Measurements from ENCODE around the gene DPAGT1.
"Not testable (repeated sequence)": the region's sequence is repeated elsewhere in the genome, so short reads cannot be mapped to it uniquely, and the experiment has no call there.

Gene DPAGT1

DNA sequence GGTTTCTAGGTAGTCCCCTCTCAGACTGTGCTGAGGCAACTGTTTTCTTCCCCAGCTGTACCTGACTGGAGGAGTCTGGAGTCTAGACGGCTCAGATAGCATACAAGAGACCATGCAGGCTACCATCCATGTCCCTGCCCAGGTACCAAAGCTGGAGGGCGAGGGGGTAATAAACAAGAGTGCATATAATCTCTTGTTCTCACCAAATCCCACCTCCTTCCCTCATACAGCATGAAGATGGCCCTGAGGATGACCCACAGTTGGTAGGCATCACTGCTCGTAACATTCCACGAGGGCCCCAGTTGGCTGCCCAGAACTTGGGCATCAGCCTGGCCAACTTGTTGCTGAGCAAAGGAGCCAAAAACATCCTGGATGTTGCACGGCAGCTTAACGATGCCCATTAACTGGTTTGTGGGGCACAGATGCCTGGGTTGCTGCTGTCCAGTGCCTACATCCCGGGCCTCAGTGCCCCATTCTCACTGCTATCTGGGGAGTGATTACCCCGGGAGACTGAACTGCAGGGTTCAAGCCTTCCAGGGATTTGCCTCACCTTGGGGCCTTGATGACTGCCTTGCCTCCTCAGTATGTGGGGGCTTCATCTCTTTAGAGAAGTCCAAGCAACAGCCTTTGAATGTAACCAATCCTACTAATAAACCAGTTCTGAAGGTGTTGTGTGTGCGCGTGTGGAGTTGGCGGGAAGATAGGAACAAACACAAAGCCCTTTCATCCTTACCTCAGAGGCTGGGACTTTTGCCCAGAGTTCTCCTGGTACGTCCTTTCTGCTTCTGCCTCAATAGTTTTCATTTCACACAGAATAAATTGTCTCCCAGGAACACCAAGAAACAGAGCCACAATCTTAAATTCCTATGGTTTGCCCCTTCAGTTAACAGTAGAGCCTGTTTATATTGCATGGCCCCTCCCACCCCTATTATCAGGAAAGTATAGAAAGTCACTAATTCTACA is 8.5 kb downstream of the DPAGT1 start:
- no peak for DNase-seq

DNA sequence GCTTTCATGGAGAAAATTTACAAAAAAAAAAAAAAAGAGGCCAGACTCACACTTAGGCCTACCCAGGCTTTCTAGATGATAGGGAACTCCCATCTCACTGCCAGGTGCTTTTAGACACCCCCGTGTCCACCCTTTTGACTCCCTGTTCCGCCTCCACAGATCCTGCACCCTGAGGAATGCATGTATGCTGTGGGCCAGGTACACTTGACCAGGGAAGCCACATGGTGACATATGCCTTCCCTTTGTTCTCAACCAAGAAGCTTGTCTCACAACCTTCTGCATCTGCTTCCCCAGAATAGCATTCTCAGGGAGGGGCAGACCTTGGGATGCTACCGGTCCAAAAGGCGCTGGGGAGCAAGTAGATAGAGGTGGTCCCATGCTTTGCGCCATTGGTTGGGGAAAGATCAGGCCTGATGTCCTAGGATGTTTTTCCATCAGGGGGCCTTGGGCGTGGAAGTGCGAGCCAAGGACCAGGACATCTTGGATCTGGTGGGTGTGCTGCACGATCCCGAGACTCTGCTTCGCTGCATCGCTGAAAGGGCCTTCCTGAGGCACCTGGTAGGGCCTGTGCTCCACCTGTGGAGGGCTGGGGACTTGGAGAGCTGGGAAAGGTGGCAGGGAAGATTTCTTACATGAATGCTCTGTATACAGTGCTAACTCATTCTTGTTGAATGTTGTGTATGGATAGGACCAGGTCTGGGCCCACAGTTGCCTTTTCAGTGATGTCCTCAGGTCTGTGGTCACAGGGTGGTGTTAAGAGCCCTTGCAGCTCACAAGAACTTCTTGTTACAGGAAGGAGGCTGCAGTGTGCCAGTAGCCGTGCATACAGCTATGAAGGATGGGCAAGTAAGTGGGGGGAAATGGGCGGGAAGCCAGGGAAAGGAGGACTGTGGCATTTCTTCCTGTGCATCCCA is 9.4 kb downstream of the DPAGT1 start:
- DNase-seq = no peak

DNA sequence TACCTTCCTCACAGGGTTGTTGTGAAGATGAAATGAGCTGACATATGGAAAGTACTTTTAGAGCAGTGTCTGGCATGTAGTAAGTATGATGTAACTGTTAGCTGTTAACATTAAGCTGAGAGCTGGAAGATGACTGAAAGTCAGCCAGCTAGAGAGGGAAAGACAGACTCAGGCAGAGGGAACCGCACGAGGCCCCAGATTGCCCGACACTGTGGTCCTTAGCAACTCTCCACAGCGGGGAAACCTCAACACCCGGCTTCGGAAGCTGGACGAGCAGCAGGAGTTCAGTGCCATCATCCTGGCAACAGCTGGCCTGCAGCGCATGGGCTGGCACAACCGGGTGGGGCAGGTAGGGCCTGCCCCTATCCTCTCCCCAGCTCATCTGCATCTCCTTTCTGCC is 10.5 kb downstream of the DPAGT1 start:
- DNase-seq = no peak

- no peak for DNase-seq
Measured at GRCh38 chr11:119089319-119089718, 12.3 kb downstream of the DPAGT1 start.

DNA sequence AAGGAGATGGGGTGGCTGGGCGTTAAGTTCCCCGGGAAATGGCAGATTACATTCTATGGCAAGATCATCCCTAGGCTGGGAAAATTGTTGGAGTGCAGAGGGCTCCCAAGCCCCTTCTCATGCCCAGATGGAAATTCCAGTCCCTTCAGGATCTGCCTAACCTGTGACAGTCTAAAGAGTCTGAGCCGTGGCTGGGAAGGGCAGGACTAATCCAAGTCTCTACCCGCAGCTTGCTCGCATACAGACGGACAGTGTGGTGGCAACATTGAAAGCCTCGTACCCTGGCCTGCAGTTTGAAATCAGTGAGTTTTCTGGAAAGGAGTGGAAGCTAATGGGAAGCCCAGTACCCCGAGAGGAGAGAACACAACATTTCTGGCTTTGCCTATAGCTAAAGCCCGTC is 13.2 kb downstream of the DPAGT1 start:
- no peak for DNase-seq

GRCh38 chr11:119087747-119088241 is 13.9 kb downstream of the DPAGT1 start:
- DNase-seq = no peak

DNA sequence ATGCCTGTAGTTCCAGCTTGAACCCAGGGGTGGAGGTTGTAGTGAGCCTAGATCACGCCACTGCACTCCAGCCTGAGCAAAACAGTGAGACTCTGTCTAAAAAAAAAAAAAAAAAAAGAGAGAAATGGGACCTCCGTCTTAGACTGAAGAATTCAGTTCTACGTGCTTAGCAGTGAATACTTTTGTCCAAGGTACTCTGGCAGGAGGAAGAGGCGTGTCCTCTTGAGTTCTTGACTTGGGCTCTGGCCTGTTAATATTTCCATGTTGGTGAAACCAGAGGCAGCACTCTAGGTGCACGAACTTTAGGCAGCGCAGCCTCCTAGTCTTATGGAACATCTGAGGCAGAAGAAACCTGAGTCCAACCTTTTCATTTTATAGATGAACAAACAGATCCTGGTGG is 14.5 kb downstream of the DPAGT1 start:
- DNase-seq = no peak

- DNase-seq = no peak
Measured at GRCh38 chr11:119085437-119085847, 16.2 kb downstream of the DPAGT1 start.

GRCh38 chr11:119084663-119085436 is 16.8 kb downstream of the DPAGT1 start, which contains the start of gene HMBS:
Gene HMBS, plus strand, starts transcription at chr11:119084881. Its CDS starts 153 bp downstream, at chr11:119085034.
- DNase-seq = peak; percentile 93

- DNase-seq = no peak
Measured at GRCh38 chr11:119081682-119082260, 19.9 kb downstream of the DPAGT1 start.

GRCh38 chr11:119078675-119079420 is 22.8 kb downstream of the DPAGT1 start:
- no peak for DNase-seq

- DNase-seq = no peak
Measured at GRCh38 chr11:119077839-119078238, 23.8 kb downstream of the DPAGT1 start.

DNA sequence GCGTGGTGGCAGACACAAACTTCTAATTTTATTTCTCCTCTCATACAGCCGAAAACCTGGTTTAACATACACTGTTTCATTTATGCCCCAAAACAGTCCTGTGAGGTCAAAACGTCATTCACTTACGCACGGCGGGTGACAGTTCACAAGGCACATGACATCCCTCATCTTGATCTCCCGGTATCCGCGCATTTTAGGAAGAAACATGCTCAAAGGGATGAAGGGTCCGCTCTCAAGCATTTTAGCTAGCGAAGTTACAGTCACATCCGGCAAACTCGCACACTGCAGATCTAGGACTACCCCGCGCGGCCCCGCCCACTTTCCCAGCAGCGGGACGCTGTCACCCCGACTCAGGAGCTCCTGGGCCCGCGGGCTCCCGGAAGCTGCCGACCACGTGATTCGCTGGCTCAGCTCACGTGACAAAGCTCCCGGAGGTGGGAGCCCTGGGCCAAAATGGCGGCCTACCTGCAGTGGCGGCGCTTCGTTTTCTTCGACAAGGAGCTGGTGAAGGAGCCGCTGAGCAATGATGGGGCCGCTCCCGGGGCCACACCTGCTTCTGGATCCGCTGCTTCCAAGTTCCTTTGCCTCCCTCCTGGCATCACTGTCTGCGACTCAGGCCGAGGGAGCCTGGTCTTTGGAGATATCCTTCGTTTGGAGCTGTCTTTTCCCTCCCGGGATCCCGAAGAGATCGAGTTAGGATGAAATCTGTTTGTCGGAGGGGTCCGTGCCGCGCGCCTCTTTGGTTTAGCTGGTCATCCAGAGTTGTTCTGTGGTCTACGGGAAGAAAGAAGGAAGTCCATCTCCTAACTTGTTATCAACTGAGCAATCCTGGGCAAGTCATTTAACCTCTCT is 34.1 kb downstream of the DPAGT1 start, which contains the start of gene VPS11:
Gene VPS11, plus strand, starts transcription at position 448 of the 852 bp plus-strand sequence. Its CDS starts 6 bp downstream, at position 454.
- DNase-seq = peak; percentile 97

GRCh38 chr11:119065369-119065768 is 36.3 kb downstream of the DPAGT1 start:
- peak; percentile 68 for DNase-seq

GRCh38 chr11:119062779-119063178 is 38.9 kb downstream of the DPAGT1 start:
- DNase-seq = no peak

GRCh38 chr11:119061256-119061655 is 40.4 kb downstream of the DPAGT1 start:
- DNase-seq = no peak

DNA sequence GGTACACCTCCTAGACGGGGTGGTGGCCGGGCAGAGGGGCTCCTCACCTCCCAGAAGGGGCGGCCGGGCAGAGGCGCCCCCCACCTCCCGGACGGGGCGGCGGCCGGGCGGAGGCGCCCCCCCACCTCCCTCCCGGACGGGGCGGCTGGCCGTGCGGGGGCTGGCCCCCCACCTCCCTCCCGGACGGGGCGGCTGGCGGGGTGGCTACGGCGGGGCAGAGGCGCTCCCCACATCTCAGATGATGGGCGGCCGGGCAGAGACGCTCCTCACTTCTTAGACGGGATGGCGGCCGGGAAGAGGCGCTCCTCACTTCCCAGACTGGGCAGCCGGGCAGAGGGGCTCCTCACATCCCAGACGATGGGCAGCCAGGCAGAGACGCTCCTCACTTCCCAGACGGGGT is 42.5 kb downstream of the DPAGT1 start:
- DNase-seq = not testable (repeated sequence)

DNA sequence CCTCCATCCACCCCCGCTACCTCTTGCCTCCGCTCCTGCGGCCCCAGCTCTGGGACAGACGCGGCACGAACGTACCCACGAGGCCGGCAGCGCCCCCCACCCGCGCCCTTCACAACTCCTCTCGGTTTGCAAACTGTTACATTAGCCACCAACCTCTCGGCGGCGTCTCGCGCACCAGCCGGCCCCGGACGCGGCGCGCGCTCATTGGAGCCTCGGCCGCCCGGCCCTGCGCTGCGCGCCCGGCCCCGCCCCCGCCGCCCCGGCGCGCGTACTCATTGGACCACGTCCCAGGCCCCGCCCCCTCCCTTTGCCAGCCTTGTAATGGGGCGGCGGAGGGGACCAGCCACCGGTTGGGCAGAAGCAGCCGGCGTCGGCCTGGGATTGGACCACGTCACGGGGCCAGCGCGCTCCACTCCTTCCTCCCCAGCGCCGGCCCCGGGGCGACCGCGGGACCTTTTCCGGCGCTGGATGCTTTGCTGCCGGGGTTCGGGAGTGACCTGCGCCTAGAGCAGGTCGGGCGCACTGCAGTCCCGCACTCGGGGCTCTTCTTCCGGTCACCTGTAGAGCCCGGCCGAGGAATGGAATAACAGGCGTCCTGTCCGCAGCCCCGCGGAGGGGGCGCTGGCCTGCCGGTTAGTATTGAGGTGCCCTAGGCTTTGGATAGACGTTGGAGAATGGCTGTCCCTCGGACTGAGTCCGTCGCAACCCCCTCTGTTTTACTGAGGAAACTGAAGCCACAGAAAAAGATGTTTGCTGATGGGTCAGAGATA is 44.5 kb downstream of the DPAGT1 start, which contains the start of gene HYOU1:
Gene HYOU1, minus strand, starts transcription at position 206 of the 770 bp plus-strand sequence. CDS start 1,045 bp downstream, outside the sequence.
- DNase-seq = peak; percentile 98

DNA sequence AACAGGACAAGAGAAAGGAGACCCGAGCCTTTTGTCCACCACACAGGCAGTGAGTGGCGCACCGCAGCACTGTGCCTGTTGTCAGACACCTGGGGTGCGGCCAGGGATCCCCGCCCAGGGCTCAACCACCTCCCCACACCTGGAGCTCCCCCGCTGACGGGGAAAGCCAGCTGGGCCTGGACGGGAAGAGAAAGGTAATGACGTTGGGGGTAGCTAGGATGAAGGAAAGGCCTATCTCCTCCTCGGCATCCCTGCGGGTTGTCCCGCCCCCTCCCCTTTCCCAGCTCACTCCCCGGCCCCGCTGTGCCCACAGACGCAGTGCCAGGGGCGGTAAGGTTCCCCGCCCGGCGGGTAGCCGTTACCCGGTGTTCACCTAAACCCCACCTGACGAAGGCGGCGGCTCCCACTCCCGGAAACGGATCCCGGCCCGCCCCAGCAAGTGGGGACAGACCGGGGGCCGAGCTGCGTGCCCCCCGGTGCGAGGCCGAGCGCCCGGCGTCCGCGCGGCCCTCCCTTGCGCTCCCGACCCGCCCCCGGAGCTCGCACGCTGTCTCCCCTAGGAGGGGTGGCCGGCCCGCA is 45.1 kb downstream of the DPAGT1 start:
- peak; percentile 71 for DNase-seq

Measured in CD4-positive, alpha-beta T cell treated with Interleukin-21 for 1 hour (primary cell).